D721Med (cell line): Measurements from ENCODE around the gene IPO9.
A peak's percentile ranks its signal among the peaks of the same experiment; 100 is the strongest.
"Not testable (repeated sequence)": the region's sequence is repeated elsewhere in the genome, so short reads cannot be mapped to it uniquely, and the experiment has no call there.

ENCODE experiments used
- DNase-seq: peaks from one replicate; pipeline ENCODE4 v3.0.0; 2011; ENCODE audit warnings: low spot score; ENCODE audit not compliant: insufficient read length
- FAIRE-seq: peaks from 2 replicates; lab custom pipeline; 2011; peaks lifted over from hg19 to GRCh38; lab: Jason Lieb, UNC
- CTCF ChIP-seq: IDR thresholded peaks from 2 replicates; pipeline ENCODE4 v1.5.1; 2012; ENCODE audit warnings: mild to moderate bottlenecking, control low read depth; ENCODE audit not compliant: insufficient read depth; ENCODE audit errors: missing control alignments

Gene IPO9

DNA sequence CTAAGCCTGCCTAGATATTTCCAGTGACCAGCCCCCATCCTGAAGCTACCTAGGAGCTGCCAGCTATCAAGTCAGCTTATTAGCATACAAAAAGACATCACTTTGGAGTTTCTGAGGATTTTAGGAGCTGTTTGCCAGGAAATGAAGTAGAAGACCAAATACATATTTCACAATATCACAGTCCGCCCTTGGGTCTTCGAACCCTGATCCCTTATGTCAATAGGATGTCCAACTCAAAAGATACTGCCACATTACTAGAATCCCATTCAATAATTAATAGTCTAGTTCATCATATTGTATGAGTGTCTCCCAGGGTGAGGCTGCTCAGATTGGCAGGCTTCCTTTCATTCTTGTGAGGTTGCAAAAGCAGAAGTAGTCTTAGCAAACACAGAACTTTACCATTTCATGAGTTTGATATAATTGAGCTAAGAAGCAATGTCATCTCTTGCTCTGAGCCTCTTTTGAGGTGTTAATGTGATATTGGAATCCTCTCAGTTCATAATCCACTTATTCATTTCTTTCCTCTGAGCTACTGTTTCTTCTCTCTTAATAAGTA, 13.6 kb downstream of the IPO9 start:
- no peak for DNase-seq
- no peak for TF ChIP-seq CTCF
- FAIRE-seq = peak; percentile 25

DNA sequence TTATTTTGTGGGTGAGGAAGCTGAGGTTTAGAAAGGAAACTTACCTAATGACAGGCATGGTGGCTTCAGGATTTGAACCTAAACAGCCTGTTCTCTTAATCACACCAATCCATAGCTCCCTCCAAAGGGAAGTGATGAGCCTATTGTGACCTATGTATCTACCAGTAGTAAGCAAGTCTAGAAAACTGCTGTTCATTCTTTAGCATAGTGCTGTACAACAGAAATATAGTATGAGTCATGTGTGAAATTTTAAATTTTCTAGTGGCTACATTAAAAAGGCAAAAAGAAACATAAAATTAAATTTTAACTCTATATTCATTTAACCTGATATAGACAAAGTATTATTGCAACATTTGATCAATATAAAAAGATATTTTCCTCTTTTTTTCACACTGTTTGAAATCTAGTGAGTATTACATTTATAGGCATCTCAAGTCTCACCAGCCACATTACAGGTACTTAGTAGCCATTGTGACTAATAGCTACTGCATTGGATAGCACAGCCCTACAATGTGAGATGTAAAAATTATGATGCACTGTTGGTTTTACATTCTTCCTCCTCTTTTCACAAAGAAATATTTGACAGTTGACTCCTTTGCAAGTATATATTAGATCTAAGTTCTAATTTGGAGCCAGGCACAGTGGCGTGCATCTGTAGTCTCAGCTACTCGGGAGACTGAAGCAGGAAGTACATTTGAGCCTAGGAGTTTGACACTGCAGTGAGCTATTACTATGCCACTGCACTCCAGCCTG, 16.6 kb downstream of the IPO9 start:
- no peak for FAIRE-seq
- no peak for TF ChIP-seq CTCF
- no peak for DNase-seq

GRCh38 chr1:201847150-201847549, 18.2 kb downstream of the IPO9 start:
- TF ChIP-seq CTCF = no peak
- FAIRE-seq (no peak), DNase-seq (no peak)

GRCh38 chr1:201848230-201848629, 19.3 kb downstream of the IPO9 start:
- TF ChIP-seq CTCF = no peak
- peak; percentile 16 for FAIRE-seq
- no peak for DNase-seq

GRCh38 chr1:201849372-201850052, 20.6 kb downstream of the IPO9 start:
- no peak for TF ChIP-seq CTCF
- DNase-seq = no peak
- FAIRE-seq = no peak

- no peak for FAIRE-seq
- no peak for DNase-seq
- no peak for TF ChIP-seq CTCF
Observed at GRCh38 chr1:201850053-201850397, 21.1 kb downstream of the IPO9 start.

GRCh38 chr1:201851949-201852348, 23.0 kb downstream of the IPO9 start:
- FAIRE-seq (no peak), DNase-seq (no peak)
- TF ChIP-seq CTCF = no peak

GRCh38 chr1:201856722-201857121, 27.8 kb downstream of the IPO9 start:
- not testable (repeated sequence) for DNase-seq
- peak; percentile 11 for FAIRE-seq
